Liver (tissue), 9 donors: ENCODE results near the gene TPD52L1. TPM values are rescaled to one million over a fixed set of nuclear protein-coding genes. Genes with fewer than 3 reads are reported as not detected.

Experiments
- DNase-seq: peaks from one replicate; pipeline ENCODE4 v3.0.0-alpha.2; 2017; ENCODE audit warnings: low spot score
- H3K27ac ChIP-seq, 2 donors: one replicate each; pipeline ENCODE4 v1.7.0; 2013; ENCODE audit warnings: inconsistent platforms in 2 of 2, low read length in 2 of 2, control low read depth in 1 of 2, low read depth in 1 of 2, mild to moderate bottlenecking in 1 of 2
- H3K27me3 ChIP-seq, 4 donors: one replicate each; pipeline versions ENCODE4 v1.6.1 to v1.7.0; 2013; ENCODE audit warnings: low read length in 3 of 4, inconsistent platforms in 1 of 4, mild to moderate bottlenecking in 1 of 4, moderate library complexity in 1 of 4; ENCODE audit not compliant: control insufficient read depth in 4 of 4, insufficient read depth in 4 of 4
- H3K36me3 ChIP-seq, 4 donors: one replicate each; pipeline versions ENCODE4 v1.6.1 to v1.7.0; 2013; ENCODE audit warnings: low read length in 3 of 4, mild to moderate bottlenecking in 3 of 4, low read depth in 1 of 4, moderate library complexity in 1 of 4; ENCODE audit not compliant: control insufficient read depth in 4 of 4, insufficient read depth in 3 of 4
- H3K4me1 ChIP-seq, 4 donors: one replicate each; pipeline versions ENCODE4 v1.6.1 to v1.7.0; 2013; ENCODE audit warnings: low read length in 3 of 4, mild to moderate bottlenecking in 3 of 4, moderate library complexity in 1 of 4; ENCODE audit not compliant: control insufficient read depth in 4 of 4, insufficient read depth in 4 of 4
- H3K4me3 ChIP-seq, 3 donors: one replicate each; pipeline versions ENCODE4 v1.6.1 to v1.7.0; 2013; ENCODE audit warnings: low read length in 3 of 3, control low read depth in 1 of 3, low read depth in 1 of 3, mild to moderate bottlenecking in 1 of 3
- H3K9ac ChIP-seq, 2 donors: one replicate each; pipeline ENCODE4 v1.7.0; 2013; ENCODE audit warnings: low read length in 2 of 2, mild to moderate bottlenecking in 2 of 2, moderate library complexity in 2 of 2, control low read depth in 1 of 2, low read depth in 1 of 2
- H3K9me3 ChIP-seq, 4 donors: one replicate each; pipeline versions ENCODE4 v1.6.1 to v1.7.0; 2013; ENCODE audit warnings: low read length in 3 of 4; ENCODE audit not compliant: control insufficient read depth in 4 of 4
- EGR1 ChIP-seq, 2 donors: IDR thresholded peaks; 2 replicates each; pipeline ENCODE4 v1.6.1; 2016 to 2018; ENCODE audit warnings: antibody characterized with exemption in 2 of 2, low read depth in 2 of 2
- FOXA1 ChIP-seq: IDR thresholded peaks from 2 replicates; pipeline ENCODE4 v1.6.1; 2016; ENCODE audit warnings: antibody characterized with exemption
- FOXA2 ChIP-seq: IDR thresholded peaks from 2 replicates; pipeline ENCODE4 v1.6.1; 2016; ENCODE audit warnings: antibody characterized with exemption
- GABPA ChIP-seq, 2 donors: IDR thresholded peaks in 1 of 2; conservative IDR thresholded peaks in 1 of 2; 2 replicates each; pipeline ENCODE4 v1.6.1; 2016; ENCODE audit warnings: antibody characterized with exemption in 2 of 2, mild to moderate bottlenecking in 1 of 2, moderate library complexity in 1 of 2
- HNF4A ChIP-seq, 2 donors: conservative IDR thresholded peaks; 2 replicates each; pipeline ENCODE4 v1.6.1; 2016; ENCODE audit warnings: antibody characterized with exemption in 2 of 2, mild to moderate bottlenecking in 2 of 2
- HNF4G ChIP-seq: IDR thresholded peaks from 2 replicates; pipeline ENCODE4 v1.6.1; 2016; ENCODE audit warnings: antibody characterized with exemption
- JUND ChIP-seq, 2 donors: IDR thresholded peaks; 2 replicates each; pipeline ENCODE4 v1.6.1; 2016; ENCODE audit warnings: antibody characterized with exemption in 2 of 2
- RAD21 ChIP-seq, 2 donors: IDR thresholded peaks; 2 replicates each; pipeline ENCODE4 v1.6.1; 2016; ENCODE audit warnings: antibody characterized with exemption in 2 of 2, mild to moderate bottlenecking in 2 of 2
- RXRA ChIP-seq, 2 donors: IDR thresholded peaks; 2 replicates each; pipeline ENCODE4 v1.6.1; 2017 to 2018; ENCODE audit warnings: antibody characterized with exemption in 2 of 2, mild to moderate bottlenecking in 1 of 2
- SP1 ChIP-seq: IDR thresholded peaks from 2 replicates; pipeline ENCODE4 v1.6.1; 2018; ENCODE audit warnings: antibody characterized with exemption, mild to moderate bottlenecking
- YY1 ChIP-seq: IDR thresholded peaks from 2 replicates; pipeline ENCODE4 v1.6.1; 2016; ENCODE audit warnings: antibody characterized with exemption, mild to moderate bottlenecking
- WGBS: extraction: QIAGEN DNeasy Blood & Tissue Kit; methylation state at CpG from one replicate; pipeline ENCODE4 v1.1.7; 2013; 5-methylcytosine and 5-hydroxymethylcytosine counted together
- polyA plus RNA-seq, 2 donors: library from polyadenylated mRNA; stranded (reverse) in 1 of 2; unstranded in 1 of 2; fragments of 200-250 nt in 1 of 2; fragments of >200 nt in 1 of 2; fragmentation: Nextera tagmentation in 1 of 2; extraction: Ambion mirVana in 1 of 2; gene quantifications; one replicate each; pipeline versions ENCODE4 v1.2.1 to v1.2.3, GENCODE V29; 2013 to 2015
- total RNA-seq, 2 donors: library from RNA; depleted of rRNA; stranded (reverse); fragments of >200 nt; gene quantifications; one replicate each; pipeline ENCODE4 v1.2.3, GENCODE V29; 2014
- TF ChIP-seq, protein P1 (sequence below): IDR thresholded peaks from 2 replicates; pipeline ENCODE4 v1.6.1; 2016; ENCODE audit warnings: antibody characterized with exemption
- TF ChIP-seq, protein P2 (sequence below): IDR thresholded peaks from 2 replicates; pipeline ENCODE4 v1.6.1; 2016; ENCODE audit warnings: antibody characterized with exemption
- TF ChIP-seq, protein P3 (sequence below): fragments of 150-350 bp; IDR thresholded peaks from 2 replicates; pipeline ENCODE4 v1.5.1; 2017; ENCODE audit warnings: improper control_type of control experiment, low read depth, low read length; ENCODE audit not compliant: missing input control
- TF ChIP-seq, protein P4 (sequence below): IDR thresholded peaks from 2 replicates; pipeline ENCODE4 v1.6.1; 2016; ENCODE audit warnings: antibody characterized with exemption
- TF ChIP-seq, protein P5 (sequence below): IDR thresholded peaks from 2 replicates; pipeline ENCODE4 v1.6.1; 2016; ENCODE audit warnings: antibody characterized with exemption, mild to moderate bottlenecking
- donor health status: healthy.
- donor health status: healthy.
- donor health status: healthy.
- donor health status: healthy.
- donor health status: healthy.

Gene TPD52L1
- total and polyA plus RNA-seq, 4 donors = 8.9 to 66.4 (median 56.6) TPM

DNA sequence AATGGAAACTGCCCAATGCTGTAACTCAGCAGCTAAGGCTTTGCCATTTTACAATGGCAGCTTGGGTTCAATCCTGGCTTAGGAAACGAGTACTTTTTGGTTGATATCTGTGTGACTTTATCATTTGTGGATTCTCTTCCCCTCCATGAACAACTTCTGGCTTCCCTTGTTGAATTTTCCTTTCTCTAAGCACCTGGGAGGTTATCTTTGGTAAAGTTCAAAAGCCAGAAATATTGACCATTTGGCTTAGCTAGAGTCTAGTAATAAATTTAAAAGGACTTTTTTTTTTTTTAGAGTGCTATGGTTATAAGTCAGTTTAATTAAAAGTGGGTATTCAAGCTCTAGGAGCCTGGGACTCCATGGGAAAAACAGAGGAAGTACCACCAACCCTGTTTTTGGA lies 31.7 kb upstream of the TPD52L1 start:
- TF ChIP-seq YY1 = peak; percentile 32
- TF ChIP-seq HNF4A (conservative IDR thresholded peaks at IDR 0.05) = peak; percentile 32 to 58
- TF ChIP-seq RXRA (IDR thresholded peaks at IDR 0.05) = peak in 1 of 2 donors; percentile 36
- TF ChIP-seq HNF4G = no peak
- no peak for TF ChIP-seq FOXA1
- H3K4me1 ChIP-seq = peaks cover 0 to 22% (median 17%) of the 10 kb centered on the region in 4 donors

DNA sequence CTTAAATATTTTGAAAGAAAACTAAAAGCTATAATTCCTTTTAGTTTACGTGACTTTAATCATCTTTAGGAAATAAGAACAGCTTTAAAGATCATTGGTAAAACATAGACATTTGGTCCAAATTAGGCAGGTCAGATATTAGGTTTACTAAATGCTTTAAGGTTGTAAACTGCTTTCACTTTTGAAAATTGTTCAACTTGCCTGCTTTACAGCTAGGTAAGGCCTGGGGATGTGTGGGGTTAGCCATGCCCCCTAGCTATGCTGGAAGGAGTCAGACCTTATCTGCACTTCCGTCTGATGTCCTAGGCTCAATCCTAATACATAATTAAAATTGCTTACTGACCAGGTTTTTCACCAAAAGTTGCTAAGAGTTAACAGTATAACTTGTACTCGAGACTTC lies 30.5 kb upstream of the TPD52L1 start:
- TF ChIP-seq EGR1 (IDR thresholded peaks at IDR 0.05; ENCODE audit: low read depth in 2 of 2) (no peak), GABPA (IDR thresholded peaks at IDR 0.05 in 1 of 2, conservative IDR thresholded peaks at IDR 0.05 in 1 of 2) (peak in 1 of 2 donors; percentile 48), YY1 (no peak), RXRA (IDR thresholded peaks at IDR 0.05) (no peak), HNF4G (no peak), JUND (IDR thresholded peaks at IDR 0.05) (no peak), SP1 (peak; percentile 18), FOXA1 (no peak), RAD21 (IDR thresholded peaks at IDR 0.05) (no peak), FOXA2 (no peak)
- TF ChIP-seq, protein P1, sequence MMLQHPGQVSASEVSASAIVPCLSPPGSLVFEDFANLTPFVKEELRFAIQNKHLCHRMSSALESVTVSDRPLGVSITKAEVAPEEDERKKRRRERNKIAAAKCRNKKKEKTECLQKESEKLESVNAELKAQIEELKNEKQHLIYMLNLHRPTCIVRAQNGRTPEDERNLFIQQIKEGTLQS = no peak
- TF ChIP-seq, protein P2, sequence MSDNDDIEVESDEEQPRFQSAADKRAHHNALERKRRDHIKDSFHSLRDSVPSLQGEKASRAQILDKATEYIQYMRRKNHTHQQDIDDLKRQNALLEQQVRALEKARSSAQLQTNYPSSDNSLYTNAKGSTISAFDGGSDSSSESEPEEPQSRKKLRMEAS = no peak
- TF ChIP-seq, protein P3, sequence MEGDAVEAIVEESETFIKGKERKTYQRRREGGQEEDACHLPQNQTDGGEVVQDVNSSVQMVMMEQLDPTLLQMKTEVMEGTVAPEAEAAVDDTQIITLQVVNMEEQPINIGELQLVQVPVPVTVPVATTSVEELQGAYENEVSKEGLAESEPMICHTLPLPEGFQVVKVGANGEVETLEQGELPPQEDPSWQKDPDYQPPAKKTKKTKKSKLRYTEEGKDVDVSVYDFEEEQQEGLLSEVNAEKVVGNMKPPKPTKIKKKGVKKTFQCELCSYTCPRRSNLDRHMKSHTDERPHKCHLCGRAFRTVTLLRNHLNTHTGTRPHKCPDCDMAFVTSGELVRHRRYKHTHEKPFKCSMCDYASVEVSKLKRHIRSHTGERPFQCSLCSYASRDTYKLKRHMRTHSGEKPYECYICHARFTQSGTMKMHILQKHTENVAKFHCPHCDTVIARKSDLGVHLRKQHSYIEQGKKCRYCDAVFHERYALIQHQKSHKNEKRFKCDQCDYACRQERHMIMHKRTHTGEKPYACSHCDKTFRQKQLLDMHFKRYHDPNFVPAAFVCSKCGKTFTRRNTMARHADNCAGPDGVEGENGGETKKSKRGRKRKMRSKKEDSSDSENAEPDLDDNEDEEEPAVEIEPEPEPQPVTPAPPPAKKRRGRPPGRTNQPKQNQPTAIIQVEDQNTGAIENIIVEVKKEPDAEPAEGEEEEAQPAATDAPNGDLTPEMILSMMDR = no peak
- TF ChIP-seq, protein P4, sequence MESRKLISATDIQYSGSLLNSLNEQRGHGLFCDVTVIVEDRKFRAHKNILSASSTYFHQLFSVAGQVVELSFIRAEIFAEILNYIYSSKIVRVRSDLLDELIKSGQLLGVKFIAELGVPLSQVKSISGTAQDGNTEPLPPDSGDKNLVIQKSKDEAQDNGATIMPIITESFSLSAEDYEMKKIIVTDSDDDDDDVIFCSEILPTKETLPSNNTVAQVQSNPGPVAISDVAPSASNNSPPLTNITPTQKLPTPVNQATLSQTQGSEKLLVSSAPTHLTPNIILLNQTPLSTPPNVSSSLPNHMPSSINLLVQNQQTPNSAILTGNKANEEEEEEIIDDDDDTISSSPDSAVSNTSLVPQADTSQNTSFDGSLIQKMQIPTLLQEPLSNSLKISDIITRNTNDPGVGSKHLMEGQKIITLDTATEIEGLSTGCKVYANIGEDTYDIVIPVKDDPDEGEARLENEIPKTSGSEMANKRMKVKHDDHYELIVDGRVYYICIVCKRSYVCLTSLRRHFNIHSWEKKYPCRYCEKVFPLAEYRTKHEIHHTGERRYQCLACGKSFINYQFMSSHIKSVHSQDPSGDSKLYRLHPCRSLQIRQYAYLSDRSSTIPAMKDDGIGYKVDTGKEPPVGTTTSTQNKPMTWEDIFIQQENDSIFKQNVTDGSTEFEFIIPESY = no peak
- TF ChIP-seq, protein P5, sequence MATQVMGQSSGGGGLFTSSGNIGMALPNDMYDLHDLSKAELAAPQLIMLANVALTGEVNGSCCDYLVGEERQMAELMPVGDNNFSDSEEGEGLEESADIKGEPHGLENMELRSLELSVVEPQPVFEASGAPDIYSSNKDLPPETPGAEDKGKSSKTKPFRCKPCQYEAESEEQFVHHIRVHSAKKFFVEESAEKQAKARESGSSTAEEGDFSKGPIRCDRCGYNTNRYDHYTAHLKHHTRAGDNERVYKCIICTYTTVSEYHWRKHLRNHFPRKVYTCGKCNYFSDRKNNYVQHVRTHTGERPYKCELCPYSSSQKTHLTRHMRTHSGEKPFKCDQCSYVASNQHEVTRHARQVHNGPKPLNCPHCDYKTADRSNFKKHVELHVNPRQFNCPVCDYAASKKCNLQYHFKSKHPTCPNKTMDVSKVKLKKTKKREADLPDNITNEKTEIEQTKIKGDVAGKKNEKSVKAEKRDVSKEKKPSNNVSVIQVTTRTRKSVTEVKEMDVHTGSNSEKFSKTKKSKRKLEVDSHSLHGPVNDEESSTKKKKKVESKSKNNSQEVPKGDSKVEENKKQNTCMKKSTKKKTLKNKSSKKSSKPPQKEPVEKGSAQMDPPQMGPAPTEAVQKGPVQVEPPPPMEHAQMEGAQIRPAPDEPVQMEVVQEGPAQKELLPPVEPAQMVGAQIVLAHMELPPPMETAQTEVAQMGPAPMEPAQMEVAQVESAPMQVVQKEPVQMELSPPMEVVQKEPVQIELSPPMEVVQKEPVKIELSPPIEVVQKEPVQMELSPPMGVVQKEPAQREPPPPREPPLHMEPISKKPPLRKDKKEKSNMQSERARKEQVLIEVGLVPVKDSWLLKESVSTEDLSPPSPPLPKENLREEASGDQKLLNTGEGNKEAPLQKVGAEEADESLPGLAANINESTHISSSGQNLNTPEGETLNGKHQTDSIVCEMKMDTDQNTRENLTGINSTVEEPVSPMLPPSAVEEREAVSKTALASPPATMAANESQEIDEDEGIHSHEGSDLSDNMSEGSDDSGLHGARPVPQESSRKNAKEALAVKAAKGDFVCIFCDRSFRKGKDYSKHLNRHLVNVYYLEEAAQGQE = no peak
- peaks cover 0 to 22% (median 17%) of the 10 kb centered on the region in 4 donors for H3K4me1 ChIP-seq
- no peak for DNase-seq
- 49% methylated on average over 3 of the region's 3 CpGs for WGBS
- H3K9me3 ChIP-seq = no peaks in the 10 kb centered on the region
- H3K36me3 ChIP-seq = no peaks in the 10 kb centered on the region
- H3K27me3 ChIP-seq = no peaks in the 10 kb centered on the region
- H3K4me3 ChIP-seq = peak overlapping the region; percentile 18 to 66 (median 34)
- peak overlapping the region in 1 of 2 donors; percentile 26 for H3K9ac ChIP-seq
- H3K27ac ChIP-seq = peak overlapping the region in 1 of 2 donors; percentile 64

More for the DNA sequence above, 31.7 kb upstream of the TPD52L1 start:
- Histone ChIP-seq H3K27me3 (no peaks in the 10 kb centered on the region), H3K9ac (no peak overlapping the region), H3K27ac (no peak overlapping the region), H3K36me3 (no peaks in the 10 kb centered on the region), H3K9me3 (no peaks in the 10 kb centered on the region), H3K4me3 (no peak overlapping the region)
- DNase-seq = no peak
- 26% methylated on average over 1 of the region's 1 CpG for WGBS
